ENCODE measurements around the gene PRR5L. TPM values are rescaled to one million over a fixed set of nuclear protein-coding genes. Genes with fewer than 3 reads are reported as not detected.

PRR5L gene
- polyA plus RNA-seq, 1 of the 3 experiments (the other 2 are of a cell fraction) = 0.46 TPM

GRCh38 chr11:36449561-36450096 lies 153.5 kb downstream of the PRR5L start:
- Histone ChIP-seq H3F3A (replicated peaks; ENCODE audit: insufficient read depth) (no peaks in the 10 kb centered on the region), H3K9ac (no peak overlapping the region), H2AFZ (ENCODE audit: low read depth) (no peak overlapping the region), H3K4me3 (ENCODE audit: low read depth in 2 of 2, low read length in 1 of 2) (no peak overlapping the region), H3K9me2 (no peaks in the 10 kb centered on the region), H3K79me2 (ENCODE audit: insufficient read depth) (no peaks in the 10 kb centered on the region), H3K27ac (ENCODE audit: low read depth in 2 of 2, low read length in 1 of 2) (no peak overlapping the region), H3K4me2 (peak overlapping the region; percentile 41), H3K36me3 (replicated peaks in 1 of 2; ENCODE audit: control insufficient read depth in 1 of 2, insufficient read depth in 2 of 2, low read length in 1 of 2) (no peaks in the 10 kb centered on the region), H3K4me1 (ENCODE audit: control insufficient read depth in 1 of 2, insufficient read depth in 2 of 2, low read depth in 1 of 2, low read length in 1 of 2) (peaks cover 4 to 19% of the 10 kb centered on the region in 2 experiments; a peak in 3 of 4 replicates), H4K20me1 (ENCODE audit: insufficient read depth) (no peaks in the 10 kb centered on the region), H3K9me3 (no peaks in the 10 kb centered on the region), H3K27me3 (ENCODE audit: insufficient read depth) (no peaks in the 10 kb centered on the region)
- POLR2A ChIA-PET = no interaction called here
- no peak for TF ChIP-seq MEF2A (IDR thresholded peaks at IDR 0.05; ENCODE audit: borderline replicate concordance, low read depth)
- no peak for TF ChIP-seq MXI1 (IDR thresholded peaks at IDR 0.05; ENCODE audit: low read depth, low read length)
- TF ChIP-seq, protein P1, sequence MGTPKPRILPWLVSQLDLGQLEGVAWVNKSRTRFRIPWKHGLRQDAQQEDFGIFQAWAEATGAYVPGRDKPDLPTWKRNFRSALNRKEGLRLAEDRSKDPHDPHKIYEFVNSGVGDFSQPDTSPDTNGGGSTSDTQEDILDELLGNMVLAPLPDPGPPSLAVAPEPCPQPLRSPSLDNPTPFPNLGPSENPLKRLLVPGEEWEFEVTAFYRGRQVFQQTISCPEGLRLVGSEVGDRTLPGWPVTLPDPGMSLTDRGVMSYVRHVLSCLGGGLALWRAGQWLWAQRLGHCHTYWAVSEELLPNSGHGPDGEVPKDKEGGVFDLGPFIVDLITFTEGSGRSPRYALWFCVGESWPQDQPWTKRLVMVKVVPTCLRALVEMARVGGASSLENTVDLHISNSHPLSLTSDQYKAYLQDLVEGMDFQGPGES (IDR thresholded peaks at IDR 0.05; ENCODE audit: low read depth, low read length) = no peak
- no peak for TF ChIP-seq GATA2 (CRISPR knock-in tag; IDR thresholded peaks at IDR 0.05)
- no peak for TF ChIP-seq TCF12 (IDR thresholded peaks at IDR 0.05)
- no peak for TF ChIP-seq TEAD4 (IDR thresholded peaks at IDR 0.05; ENCODE audit: borderline replicate concordance, insufficient read depth)
- TF ChIP-seq POLR2AphosphoS5 (IDR thresholded peaks at IDR 0.05; ENCODE audit: low read depth, low read length) = no peak
- TF ChIP-seq, protein P2, sequence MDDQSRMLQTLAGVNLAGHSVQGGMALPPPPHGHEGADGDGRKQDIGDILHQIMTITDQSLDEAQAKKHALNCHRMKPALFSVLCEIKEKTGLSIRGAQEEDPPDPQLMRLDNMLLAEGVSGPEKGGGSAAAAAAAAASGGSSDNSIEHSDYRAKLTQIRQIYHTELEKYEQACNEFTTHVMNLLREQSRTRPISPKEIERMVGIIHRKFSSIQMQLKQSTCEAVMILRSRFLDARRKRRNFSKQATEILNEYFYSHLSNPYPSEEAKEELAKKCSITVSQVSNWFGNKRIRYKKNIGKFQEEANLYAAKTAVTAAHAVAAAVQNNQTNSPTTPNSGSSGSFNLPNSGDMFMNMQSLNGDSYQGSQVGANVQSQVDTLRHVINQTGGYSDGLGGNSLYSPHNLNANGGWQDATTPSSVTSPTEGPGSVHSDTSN (IDR thresholded peaks at IDR 0.05) = no peak
- TF ChIP-seq JUND (IDR thresholded peaks at IDR 0.05) = no peak
- TF ChIP-seq, protein P3, sequence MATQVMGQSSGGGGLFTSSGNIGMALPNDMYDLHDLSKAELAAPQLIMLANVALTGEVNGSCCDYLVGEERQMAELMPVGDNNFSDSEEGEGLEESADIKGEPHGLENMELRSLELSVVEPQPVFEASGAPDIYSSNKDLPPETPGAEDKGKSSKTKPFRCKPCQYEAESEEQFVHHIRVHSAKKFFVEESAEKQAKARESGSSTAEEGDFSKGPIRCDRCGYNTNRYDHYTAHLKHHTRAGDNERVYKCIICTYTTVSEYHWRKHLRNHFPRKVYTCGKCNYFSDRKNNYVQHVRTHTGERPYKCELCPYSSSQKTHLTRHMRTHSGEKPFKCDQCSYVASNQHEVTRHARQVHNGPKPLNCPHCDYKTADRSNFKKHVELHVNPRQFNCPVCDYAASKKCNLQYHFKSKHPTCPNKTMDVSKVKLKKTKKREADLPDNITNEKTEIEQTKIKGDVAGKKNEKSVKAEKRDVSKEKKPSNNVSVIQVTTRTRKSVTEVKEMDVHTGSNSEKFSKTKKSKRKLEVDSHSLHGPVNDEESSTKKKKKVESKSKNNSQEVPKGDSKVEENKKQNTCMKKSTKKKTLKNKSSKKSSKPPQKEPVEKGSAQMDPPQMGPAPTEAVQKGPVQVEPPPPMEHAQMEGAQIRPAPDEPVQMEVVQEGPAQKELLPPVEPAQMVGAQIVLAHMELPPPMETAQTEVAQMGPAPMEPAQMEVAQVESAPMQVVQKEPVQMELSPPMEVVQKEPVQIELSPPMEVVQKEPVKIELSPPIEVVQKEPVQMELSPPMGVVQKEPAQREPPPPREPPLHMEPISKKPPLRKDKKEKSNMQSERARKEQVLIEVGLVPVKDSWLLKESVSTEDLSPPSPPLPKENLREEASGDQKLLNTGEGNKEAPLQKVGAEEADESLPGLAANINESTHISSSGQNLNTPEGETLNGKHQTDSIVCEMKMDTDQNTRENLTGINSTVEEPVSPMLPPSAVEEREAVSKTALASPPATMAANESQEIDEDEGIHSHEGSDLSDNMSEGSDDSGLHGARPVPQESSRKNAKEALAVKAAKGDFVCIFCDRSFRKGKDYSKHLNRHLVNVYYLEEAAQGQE (IDR thresholded peaks at IDR 0.05; ENCODE audit: low read depth, low read length) = no peak
- TF ChIP-seq CHD2 (IDR thresholded peaks at IDR 0.05; ENCODE audit: low read length, partially characterized antibody) = no peak
- TF ChIP-seq YY1 (IDR thresholded peaks at IDR 0.05; ENCODE audit: low read depth) = no peak
- no peak for DNase-seq
- WGBS (ENCODE audit: low lambda C conversion rate) = 82% methylated on average over 5 of the region's 5 CpGs
- CTCF ChIA-PET = interaction anchor here (1.0 to 1.6 kb wide), 5 partner anchors 9 to 627 kb away, joined by 3 to 4 read pairs (median 3); no protein-coding TSS in a partner anchor

All from SK-N-SH (cell line).